ENCODE measurements around the gene NRBP1.

The NRBP1 gene

GRCh38 chr2:27428213-27428977 lies at the start of gene NRBP1:
TSS of gene NRBP1 (plus strand) at chr2:27428631. CDS start at chr2:27433274, 4,643 bp downstream.
- DNase-seq (ENCODE audit: low read depth in 1 of 2, low spot score in 1 of 2): peak; percentile 82 to 86

- no peak for DNase-seq (ENCODE audit: low read depth in 1 of 2, low spot score in 1 of 2)
Observed at GRCh38 chr2:27378809-27379290, 49.6 kb upstream of the NRBP1 start.

- no peak for DNase-seq (ENCODE audit: low read depth in 1 of 2, low spot score in 1 of 2)
Observed at GRCh38 chr2:27379383-27379835, 49.0 kb upstream of the NRBP1 start.

GRCh38 chr2:27379836-27380625 lies 48.4 kb upstream of the NRBP1 start:
- peak in 1 of 2 donors; percentile 37 for DNase-seq (ENCODE audit: low read depth in 1 of 2, low spot score in 1 of 2)

- peak; percentile 77 to 79 for DNase-seq (ENCODE audit: low read depth in 1 of 2, low spot score in 1 of 2)
Observed at GRCh38 chr2:27380626-27381545, 47.5 kb upstream of the NRBP1 start, which contains the start of gene ZNF513. TSS of gene ZNF513 (minus strand) at chr2:27380734. CDS start at chr2:27380526, 208 bp downstream.

GRCh38 chr2:27381577-27382181 lies 46.8 kb upstream of the NRBP1 start:
- DNase-seq (ENCODE audit: low read depth in 1 of 2, low spot score in 1 of 2): no peak

- no peak for DNase-seq (ENCODE audit: low read depth in 1 of 2, low spot score in 1 of 2)
Observed at GRCh38 chr2:27390822-27391679, 37.4 kb upstream of the NRBP1 start.

- DNase-seq (ENCODE audit: low read depth in 1 of 2, low spot score in 1 of 2): no peak
Observed at GRCh38 chr2:27393225-27393624, 35.2 kb upstream of the NRBP1 start.

GRCh38 chr2:27398962-27399361 lies 29.5 kb upstream of the NRBP1 start:
- DNase-seq (ENCODE audit: low read depth in 1 of 2, low spot score in 1 of 2): no peak

GRCh38 chr2:27400348-27401135 lies 27.9 kb upstream of the NRBP1 start:
- DNase-seq (ENCODE audit: low read depth in 1 of 2, low spot score in 1 of 2): no peak

GRCh38 chr2:27407798-27408491 lies 20.5 kb upstream of the NRBP1 start:
- DNase-seq (ENCODE audit: low read depth in 1 of 2, low spot score in 1 of 2): no peak

GRCh38 chr2:27408601-27409320 lies 19.7 kb upstream of the NRBP1 start:
- no peak for DNase-seq (ENCODE audit: low read depth in 1 of 2, low spot score in 1 of 2)

- peak; percentile 95 for DNase-seq (ENCODE audit: low read depth in 1 of 2, low spot score in 1 of 2)
Observed at GRCh38 chr2:27409321-27410073, 18.9 kb upstream of the NRBP1 start, which contains the start of gene PPM1G. TSS of gene PPM1G (minus strand) at chr2:27409591. CDS start at chr2:27409422, 169 bp downstream.

- DNase-seq (ENCODE audit: low read depth in 1 of 2, low spot score in 1 of 2): no peak
Observed at GRCh38 chr2:27412419-27413152, 15.8 kb upstream of the NRBP1 start.

- DNase-seq (ENCODE audit: low read depth in 1 of 2, low spot score in 1 of 2): no peak
Observed at GRCh38 chr2:27416151-27416550, 12.3 kb upstream of the NRBP1 start.

GRCh38 chr2:27420996-27421395 lies 7.4 kb upstream of the NRBP1 start:
- no peak for DNase-seq (ENCODE audit: low read depth in 1 of 2, low spot score in 1 of 2)
